Kidney (tissue), 14 donors: ENCODE measurements around the gene ZNF326. TPM values are rescaled to one million over a fixed set of nuclear protein-coding genes. Genes with fewer than 3 reads are reported as not detected.

Source experiments
- DNase-seq, 5 donors: peaks; one replicate each; pipeline ENCODE4 v3.0.0-alpha.2; 2013 to 2020
- FAIRE-seq: peaks from 2 replicates; lab custom pipeline; 2012; peaks lifted over from hg19 to GRCh38; lab: Jason Lieb, UNC
- H3K27ac ChIP-seq, 2 donors: one replicate each; pipeline ENCODE4 v1.7.0; 2013; ENCODE audit warnings: low read depth in 2 of 2, low read length in 2 of 2, inconsistent platforms in 1 of 2
- H3K27me3 ChIP-seq: one replicate; pipeline ENCODE4 v1.7.1; 2013; ENCODE audit warnings: low read length, inconsistent platforms; ENCODE audit not compliant: control insufficient read depth, insufficient read depth
- H3K36me3 ChIP-seq, 3 donors: one replicate each; pipeline versions ENCODE4 v1.7.0 to v1.7.1; 2013; ENCODE audit warnings: low read length in 3 of 3, control low read depth in 1 of 3, inconsistent platforms in 1 of 3; ENCODE audit not compliant: insufficient read depth in 3 of 3, control insufficient read depth in 2 of 3
- H3K4me1 ChIP-seq, 3 donors: one replicate each; pipeline versions ENCODE4 v1.7.0 to v1.7.1; 2013; ENCODE audit warnings: low read length in 3 of 3, inconsistent platforms in 1 of 3, low read depth in 1 of 3; ENCODE audit not compliant: control insufficient read depth in 2 of 3, insufficient read depth in 2 of 3
- H3K4me3 ChIP-seq, 3 donors: one replicate each; pipeline versions ENCODE4 v1.7.0 to v1.8.1; 2013; ENCODE audit warnings: low read length in 3 of 3, control low read depth in 1 of 3, inconsistent platforms in 1 of 3
- H3K9ac ChIP-seq, 3 donors: one replicate each; pipeline versions ENCODE4 v1.7.0 to v1.7.1; 2013; ENCODE audit warnings: low read length in 3 of 3, control low read depth in 1 of 3, inconsistent platforms in 1 of 3
- H3K9me3 ChIP-seq, 3 donors: one replicate each; pipeline versions ENCODE4 v1.7.0 to v1.7.1; 2013; ENCODE audit warnings: low read length in 3 of 3, control low read depth in 1 of 3, inconsistent platforms in 1 of 3; ENCODE audit not compliant: control insufficient read depth in 2 of 3, insufficient read depth in 1 of 3
- intact Hi-C: fragments of 100-400 bp; cut with DNase I; formaldehyde crosslinking; loops from one replicate; pipeline ENCODE4 v1.11.1; 2022
- polyA plus RNA-seq: library from polyadenylated mRNA; stranded (reverse); fragments of 350-450 nt; fragmentation: Illumina TruSeq; extraction: RNeasy Lipid Tissue Mini Kit (QIAGEN cat#74804); gene quantifications from one replicate; pipeline ENCODE4 v1.2.3, GENCODE V29; 2014; ENCODE audit warnings: low read depth, low replicate concordance; ENCODE audit not compliant: insufficient read depth
- total RNA-seq: library from RNA; stranded (reverse); fragmentation: NEBNext Ultra II Directional; extraction: Animal tissue kit (Norgen Biotek cat#: 25700); gene quantifications from one replicate; pipeline ENCODE4 v1.2.1, GENCODE V29; 2021
- TF ChIP-seq, protein P1 (sequence below): IDR thresholded peaks from 3 replicates; pipeline ENCODE4 v1.5.1; 2012; ENCODE audit warnings: mild to moderate bottlenecking, moderate library complexity, borderline replicate concordance; ENCODE audit not compliant: insufficient read depth; ENCODE audit errors: extremely low read depth
- donor health status: control.
- donor health status: control.
- donor health status: control.
- donor health status: control.
- donor health status: control.
- donor health status: DM: yes; HTN: yes; CAD: no.
- donor health status: Normal renal cell carcinoma (clear cell type).

The ZNF326 gene
- total and polyA plus RNA-seq, 2 donors from 2014 or later = 10.6 to 25.6 TPM

DNA sequence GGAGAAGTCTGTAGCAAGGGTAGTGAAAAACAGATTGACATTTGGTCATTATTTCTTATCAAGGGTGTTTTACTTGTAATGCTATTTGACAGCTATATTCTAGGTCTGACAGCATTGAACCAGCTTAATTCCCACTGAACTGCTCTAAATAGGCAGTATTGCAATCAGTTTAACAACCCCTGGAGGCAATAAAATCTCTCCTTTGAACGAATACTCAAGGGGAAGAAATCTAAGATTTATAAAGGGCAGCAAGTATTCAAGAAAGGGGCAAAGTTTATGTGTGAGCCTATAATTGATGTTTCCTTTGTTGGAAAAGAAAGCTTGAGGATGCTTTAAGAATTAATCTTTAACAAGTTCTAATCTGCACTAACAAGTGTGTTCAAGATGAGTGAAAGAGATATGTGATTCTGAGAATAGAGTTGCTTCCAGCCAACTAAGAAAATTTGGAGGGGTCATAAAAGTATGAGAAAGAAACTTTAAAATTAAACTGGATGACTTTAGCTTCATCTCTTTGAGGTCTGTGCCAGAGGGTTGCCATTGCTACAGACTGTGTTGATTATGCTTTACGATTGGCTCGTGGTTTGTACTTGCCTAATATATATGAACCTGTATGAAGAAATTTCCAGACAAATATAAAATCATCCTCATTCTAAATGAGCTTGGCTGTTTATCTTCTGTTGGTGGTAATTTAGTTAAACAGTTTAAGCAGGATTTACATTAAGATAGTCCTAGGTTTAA lies 72.5 kb downstream of the ZNF326 start:
- Histone ChIP-seq H3K36me3 (no peaks in the 10 kb centered on the region), H3K27me3 (no peaks in the 10 kb centered on the region), H3K9ac (no peak overlapping the region), H3K27ac (no peak overlapping the region), H3K4me3 (no peak overlapping the region), H3K9me3 (peaks cover 0 to 2% (median 0%) of the 10 kb centered on the region in 3 donors), H3K4me1 (no peaks in the 10 kb centered on the region)
- no peak for FAIRE-seq
- DNase-seq = no peak
- intact Hi-C loops = no loop called here
- TF ChIP-seq, protein P1, sequence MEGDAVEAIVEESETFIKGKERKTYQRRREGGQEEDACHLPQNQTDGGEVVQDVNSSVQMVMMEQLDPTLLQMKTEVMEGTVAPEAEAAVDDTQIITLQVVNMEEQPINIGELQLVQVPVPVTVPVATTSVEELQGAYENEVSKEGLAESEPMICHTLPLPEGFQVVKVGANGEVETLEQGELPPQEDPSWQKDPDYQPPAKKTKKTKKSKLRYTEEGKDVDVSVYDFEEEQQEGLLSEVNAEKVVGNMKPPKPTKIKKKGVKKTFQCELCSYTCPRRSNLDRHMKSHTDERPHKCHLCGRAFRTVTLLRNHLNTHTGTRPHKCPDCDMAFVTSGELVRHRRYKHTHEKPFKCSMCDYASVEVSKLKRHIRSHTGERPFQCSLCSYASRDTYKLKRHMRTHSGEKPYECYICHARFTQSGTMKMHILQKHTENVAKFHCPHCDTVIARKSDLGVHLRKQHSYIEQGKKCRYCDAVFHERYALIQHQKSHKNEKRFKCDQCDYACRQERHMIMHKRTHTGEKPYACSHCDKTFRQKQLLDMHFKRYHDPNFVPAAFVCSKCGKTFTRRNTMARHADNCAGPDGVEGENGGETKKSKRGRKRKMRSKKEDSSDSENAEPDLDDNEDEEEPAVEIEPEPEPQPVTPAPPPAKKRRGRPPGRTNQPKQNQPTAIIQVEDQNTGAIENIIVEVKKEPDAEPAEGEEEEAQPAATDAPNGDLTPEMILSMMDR = no peak

DNA sequence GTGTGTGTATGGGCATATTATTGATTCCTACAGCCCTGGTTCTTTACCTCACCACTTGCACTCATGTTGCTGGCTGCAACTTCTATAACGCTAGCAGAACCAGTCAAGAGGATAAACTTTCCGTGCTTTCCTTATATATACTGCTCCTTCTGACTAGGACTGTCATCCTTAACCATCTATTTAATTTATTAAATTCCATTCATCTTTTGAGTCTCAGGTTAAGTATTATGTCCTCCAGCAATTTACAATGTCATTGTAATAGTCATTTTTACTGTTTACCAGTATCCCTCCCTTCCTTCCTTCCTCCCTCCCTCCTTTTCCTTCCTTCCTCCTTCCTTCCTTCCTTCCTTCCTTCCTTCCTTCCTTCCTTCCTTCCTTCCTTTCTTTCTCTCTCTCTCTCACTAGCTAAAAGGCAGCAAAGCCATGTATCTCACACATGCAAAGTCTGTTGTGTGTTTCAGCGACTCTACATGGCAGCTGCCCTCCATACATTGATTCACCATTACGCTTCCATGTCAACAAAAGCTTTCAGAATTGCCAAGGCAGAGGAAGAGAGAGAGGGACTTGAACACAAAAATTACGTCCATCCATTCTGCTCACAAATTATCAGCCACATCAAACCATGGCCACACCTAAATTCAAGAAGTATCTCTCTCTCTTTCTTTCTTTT lies 73.8 kb downstream of the ZNF326 start:
- no peak for FAIRE-seq
- no peaks in the 10 kb centered on the region for H3K27me3 ChIP-seq

DNA sequence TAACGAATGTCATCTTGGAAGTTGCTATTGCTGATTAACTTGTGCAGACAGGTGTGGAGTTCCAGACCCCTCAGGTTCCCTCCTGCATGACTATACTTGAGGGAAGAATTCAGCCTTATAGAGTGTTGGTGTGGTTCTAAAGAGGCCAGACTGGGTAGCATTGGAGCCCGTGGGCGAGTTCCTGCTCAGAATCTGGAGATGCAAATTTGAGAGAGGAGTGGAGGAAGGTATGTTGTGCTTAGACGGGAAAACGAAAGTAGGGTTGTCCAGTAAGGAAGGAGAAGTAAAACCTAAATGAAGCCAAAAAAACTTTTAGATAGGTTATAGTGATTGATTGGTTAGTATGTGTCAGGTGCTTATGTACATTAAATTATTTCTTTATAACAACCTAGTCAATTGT lies 79.2 kb downstream of the ZNF326 start:
- Histone ChIP-seq H3K4me1 (no peaks in the 10 kb centered on the region), H3K4me3 (no peak overlapping the region), H3K36me3 (no peaks in the 10 kb centered on the region), H3K9me3 (no peaks in the 10 kb centered on the region), H3K9ac (no peak overlapping the region), H3K27me3 (no peaks in the 10 kb centered on the region), H3K27ac (no peak overlapping the region)
- intact Hi-C loops = no loop called here
- FAIRE-seq (no peak), DNase-seq (no peak)
- TF ChIP-seq, protein P1 = no peak

More for the DNA sequence above, 73.8 kb downstream of the ZNF326 start:
- Histone ChIP-seq H3K4me3 (no peak overlapping the region), H3K4me1 (no peaks in the 10 kb centered on the region), H3K9me3 (no peaks in the 10 kb centered on the region), H3K36me3 (no peaks in the 10 kb centered on the region), H3K9ac (no peak overlapping the region), H3K27ac (no peak overlapping the region)
- TF ChIP-seq, protein P1 = no peak
- intact Hi-C loops = no loop called here
- DNase-seq = no peak
